KMS-11 (cell line): ENCODE measurements around the gene LHX3.

Experiments used
- H2AFZ ChIP-seq: fragments of 200-600 bp; sonication (generic); 2 replicates; pipeline ENCODE4 v1.6.1; 2016; ENCODE audit warnings: antibody characterized with exemption, mixed run types, low read depth
- H3K27ac ChIP-seq: fragments of 200-600 bp; sonication (generic); 2 replicates; pipeline ENCODE4 v1.6.1; 2016; ENCODE audit warnings: mild to moderate bottlenecking, mixed run types
- H3K27me3 ChIP-seq: fragments of 200-600 bp; sonication (generic); 2 replicates; pipeline ENCODE4 v1.6.1; 2017; ENCODE audit warnings: mild to moderate bottlenecking, low read depth, mixed run types, moderate library complexity; ENCODE audit not compliant: insufficient read depth
- H3K36me3 ChIP-seq: fragments of 200-600 bp; sonication (generic); 2 replicates; pipeline ENCODE4 v1.6.1; 2017; ENCODE audit warnings: mild to moderate bottlenecking, mixed run types; ENCODE audit not compliant: insufficient read depth
- H3K4me1 ChIP-seq: fragments of 200-600 bp; sonication (generic); 2 replicates; pipeline ENCODE4 v1.6.1; 2016; ENCODE audit warnings: mild to moderate bottlenecking, low read depth, mixed run types; ENCODE audit not compliant: poor library complexity, severe bottlenecking
- H3K4me2 ChIP-seq: fragments of 200-600 bp; sonication (generic); 2 replicates; pipeline ENCODE4 v1.7.0; 2016; ENCODE audit warnings: mild to moderate bottlenecking, mixed run types
- H3K4me3 ChIP-seq: fragments of 200-600 bp; sonication (generic); IDR thresholded peaks from 2 replicates; pipeline ENCODE4 v1.6.1; 2017; ENCODE audit warnings: low read depth, low read length, mixed read lengths; ENCODE audit not compliant: insufficient read depth
- H3K79me2 ChIP-seq: fragments of 200-600 bp; sonication (generic); 2 replicates; pipeline ENCODE4 v1.6.1; 2016; ENCODE audit warnings: low read depth, mixed run types; ENCODE audit not compliant: insufficient read depth
- H3K9ac ChIP-seq: fragments of 200-600 bp; sonication (generic); 2 replicates; pipeline ENCODE4 v1.6.1; 2016; ENCODE audit warnings: mild to moderate bottlenecking, mixed run types
- H4K20me1 ChIP-seq: fragments of 200-600 bp; sonication (generic); 2 replicates; pipeline ENCODE4 v1.6.1; 2016; ENCODE audit warnings: mild to moderate bottlenecking, mixed run types; ENCODE audit not compliant: insufficient read depth
- TF ChIP-seq, protein P1 (sequence below): fragments of 200-600 bp; sonication (generic); conservative IDR thresholded peaks from 2 replicates; pipeline ENCODE4 v1.6.1; 2017; ENCODE audit warnings: low read depth, mild to moderate bottlenecking, antibody characterized with exemption, low read length, moderate library complexity, mixed read lengths

LHX3 gene

DNA sequence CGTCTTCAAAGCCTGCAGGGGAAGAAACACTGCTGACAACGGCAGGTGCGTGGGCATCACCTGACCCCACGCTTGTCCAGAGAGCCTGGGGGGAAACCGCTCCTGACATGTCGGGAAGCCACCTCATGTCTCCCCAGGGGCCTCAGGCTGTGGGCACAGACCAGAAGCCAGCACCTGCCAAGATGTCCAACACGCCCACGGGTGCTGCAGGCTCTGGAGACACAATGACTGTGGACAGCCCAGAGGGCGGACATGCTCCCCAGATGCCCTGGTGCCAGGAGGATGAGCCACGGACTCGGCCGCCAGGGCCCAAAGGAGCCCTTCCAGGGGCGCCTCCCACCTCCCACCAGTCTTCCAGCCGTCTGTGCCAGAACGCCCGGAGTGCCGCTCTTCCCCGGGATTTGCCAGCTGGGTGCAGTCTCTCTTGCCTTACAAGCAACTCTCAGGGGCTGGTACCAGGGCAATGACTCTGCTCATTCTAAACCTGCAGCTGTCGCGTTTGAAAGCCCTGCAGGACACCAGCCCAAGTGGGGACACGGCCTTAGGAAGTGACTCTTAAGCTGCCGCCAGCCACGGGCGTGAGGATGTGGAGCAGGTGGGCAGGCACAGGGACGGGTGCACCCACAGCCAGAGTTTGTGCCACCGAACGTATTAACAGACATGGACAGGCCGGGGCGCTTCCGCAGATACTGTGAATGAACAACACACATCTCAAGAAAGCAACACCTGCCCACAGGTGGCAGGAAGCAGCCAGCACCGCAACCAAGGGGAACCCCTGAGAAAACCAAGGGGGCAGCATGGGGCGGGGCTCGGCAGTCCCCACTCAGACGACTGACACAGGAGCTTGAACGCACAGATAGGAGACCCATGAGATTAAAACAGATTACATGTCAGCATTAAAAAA, 6.8 kb upstream of the LHX3 start:
- Histone ChIP-seq H3K36me3 (no peaks in the 10 kb centered on the region), H4K20me1 (no peaks in the 10 kb centered on the region), H3K4me2 (no peak overlapping the region)

DNA sequence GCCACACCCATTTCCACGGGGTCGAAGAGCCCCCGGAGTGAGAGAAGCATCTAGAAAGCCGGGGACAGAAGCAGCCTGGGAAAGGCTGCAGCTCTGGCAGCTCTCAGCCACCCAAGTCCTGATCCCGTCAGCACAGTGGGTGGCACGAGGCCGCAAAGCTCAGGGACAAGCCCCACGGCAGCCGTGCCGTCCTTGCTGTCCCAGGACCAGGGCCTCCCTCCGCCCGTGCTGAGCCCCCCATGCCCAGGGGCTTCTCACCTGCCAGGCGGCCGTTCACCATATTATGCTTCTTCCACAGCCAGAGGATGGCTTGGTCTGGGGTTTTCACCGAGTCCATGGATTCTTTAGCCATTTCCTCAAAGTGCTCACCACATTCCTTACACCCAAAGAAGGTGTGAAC, 6.1 kb upstream of the LHX3 start:
- TF ChIP-seq, protein P1, sequence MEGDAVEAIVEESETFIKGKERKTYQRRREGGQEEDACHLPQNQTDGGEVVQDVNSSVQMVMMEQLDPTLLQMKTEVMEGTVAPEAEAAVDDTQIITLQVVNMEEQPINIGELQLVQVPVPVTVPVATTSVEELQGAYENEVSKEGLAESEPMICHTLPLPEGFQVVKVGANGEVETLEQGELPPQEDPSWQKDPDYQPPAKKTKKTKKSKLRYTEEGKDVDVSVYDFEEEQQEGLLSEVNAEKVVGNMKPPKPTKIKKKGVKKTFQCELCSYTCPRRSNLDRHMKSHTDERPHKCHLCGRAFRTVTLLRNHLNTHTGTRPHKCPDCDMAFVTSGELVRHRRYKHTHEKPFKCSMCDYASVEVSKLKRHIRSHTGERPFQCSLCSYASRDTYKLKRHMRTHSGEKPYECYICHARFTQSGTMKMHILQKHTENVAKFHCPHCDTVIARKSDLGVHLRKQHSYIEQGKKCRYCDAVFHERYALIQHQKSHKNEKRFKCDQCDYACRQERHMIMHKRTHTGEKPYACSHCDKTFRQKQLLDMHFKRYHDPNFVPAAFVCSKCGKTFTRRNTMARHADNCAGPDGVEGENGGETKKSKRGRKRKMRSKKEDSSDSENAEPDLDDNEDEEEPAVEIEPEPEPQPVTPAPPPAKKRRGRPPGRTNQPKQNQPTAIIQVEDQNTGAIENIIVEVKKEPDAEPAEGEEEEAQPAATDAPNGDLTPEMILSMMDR = no peak
- H3K4me2 ChIP-seq = no peak overlapping the region
- H2AFZ ChIP-seq = no peak overlapping the region
- H3K9ac ChIP-seq = no peak overlapping the region
- no peaks in the 10 kb centered on the region for H3K36me3 ChIP-seq
- H3K4me3 ChIP-seq = no peak overlapping the region
- no peaks in the 10 kb centered on the region for H4K20me1 ChIP-seq
- no peaks in the 10 kb centered on the region for H3K27me3 ChIP-seq
- no peaks in the 10 kb centered on the region for H3K79me2 ChIP-seq
- peaks cover 41% of the 10 kb centered on the region for H3K4me1 ChIP-seq
- no peak overlapping the region for H3K27ac ChIP-seq

More for the DNA sequence above, 6.8 kb upstream of the LHX3 start:
- Histone ChIP-seq H3K4me1 (peaks cover 34% of the 10 kb centered on the region), H3K79me2 (no peaks in the 10 kb centered on the region), H2AFZ (no peak overlapping the region), H3K27ac (no peak overlapping the region), H3K4me3 (no peak overlapping the region), H3K27me3 (no peaks in the 10 kb centered on the region), H3K9ac (no peak overlapping the region)
- TF ChIP-seq, protein P1 = no peak

DNA sequence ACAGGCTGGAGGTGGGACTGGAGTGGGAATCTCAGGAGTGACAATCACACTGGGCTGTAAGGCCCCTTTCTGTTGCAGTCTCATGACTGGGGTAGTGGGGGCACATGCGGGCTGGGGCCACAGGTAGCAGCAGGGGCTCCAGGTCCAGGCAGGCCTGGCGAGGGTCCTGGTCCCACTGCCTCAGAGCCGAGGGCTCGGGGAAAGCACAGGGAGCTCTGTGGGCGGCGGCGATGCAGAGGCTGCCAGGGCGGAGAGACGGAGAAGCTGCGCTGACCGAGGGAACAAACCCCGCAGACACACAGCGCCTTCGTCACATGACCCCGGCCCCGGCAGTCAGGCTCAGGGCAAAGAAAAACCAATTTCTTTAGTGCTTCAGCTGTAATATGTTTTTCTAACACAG, 5.3 kb upstream of the LHX3 start:
- no peak overlapping the region for H3K4me2 ChIP-seq
- H2AFZ ChIP-seq = no peak overlapping the region
- H3K4me1 ChIP-seq = peaks cover 48% of the 10 kb centered on the region
- H3K36me3 ChIP-seq = no peaks in the 10 kb centered on the region
- H3K27me3 ChIP-seq = no peaks in the 10 kb centered on the region
- H4K20me1 ChIP-seq = no peaks in the 10 kb centered on the region
- H3K9ac ChIP-seq = no peak overlapping the region
- H3K79me2 ChIP-seq = no peaks in the 10 kb centered on the region
- TF ChIP-seq, protein P1 = no peak
- H3K4me3 ChIP-seq = no peak overlapping the region
- no peak overlapping the region for H3K27ac ChIP-seq

DNA sequence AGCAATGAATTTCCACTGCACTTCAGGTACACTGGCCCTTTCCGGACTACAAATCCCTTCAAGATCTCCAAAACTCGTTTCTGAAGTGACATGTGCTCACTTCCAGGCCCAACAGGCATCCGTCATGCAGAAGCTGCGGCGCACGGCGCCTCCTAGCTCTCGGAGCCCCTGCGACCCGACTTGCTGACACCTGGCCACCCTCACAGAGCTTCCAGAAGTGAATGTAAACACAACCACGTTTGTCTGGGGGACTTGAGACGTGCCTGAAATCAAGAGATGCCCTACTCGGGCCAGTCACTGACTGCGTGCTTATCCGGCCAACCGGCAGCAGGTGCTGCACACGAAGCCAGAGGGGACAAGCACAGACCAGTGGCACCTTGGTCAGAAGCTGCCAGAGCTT, 4.9 kb upstream of the LHX3 start:
- TF ChIP-seq, protein P1 = no peak
- H3K27ac ChIP-seq = no peak overlapping the region
- H3K27me3 ChIP-seq = no peaks in the 10 kb centered on the region
- no peaks in the 10 kb centered on the region for H3K79me2 ChIP-seq
- no peak overlapping the region for H3K4me2 ChIP-seq
- no peaks in the 10 kb centered on the region for H4K20me1 ChIP-seq
- peaks cover 50% of the 10 kb centered on the region for H3K4me1 ChIP-seq
- H3K4me3 ChIP-seq = no peak overlapping the region
- no peaks in the 10 kb centered on the region for H3K36me3 ChIP-seq
- H2AFZ ChIP-seq = no peak overlapping the region
- H3K9ac ChIP-seq = no peak overlapping the region
